Keratinocyte (primary cell): ENCODE results near the gene NCBP2. TPM values are rescaled to one million over a fixed set of nuclear protein-coding genes. Genes with fewer than 3 reads are reported as not detected.

Experiments
- DNase-seq: peaks from one replicate; pipeline ENCODE4 v3.0.0-alpha.2; 2011; ENCODE audit warnings: low read depth, missing footprints, low spot score
- FAIRE-seq: peaks from 2 replicates; lab custom pipeline; 2011; peaks lifted over from hg19 to GRCh38; lab: Jason Lieb, UNC
- H2AFZ ChIP-seq: 2 replicates; pipeline ENCODE4 v1.6.0; 2012; ENCODE audit warnings: low read length, control low read depth, inconsistent platforms; ENCODE audit not compliant: control insufficient read depth
- H3K27ac ChIP-seq: 2 replicates; pipeline ENCODE4 v1.5.1; 2011; ENCODE audit warnings: low read length; ENCODE audit not compliant: control insufficient read depth, insufficient read depth
- H3K27me3 ChIP-seq: 3 replicates; pipeline ENCODE4 v1.6.0; 2011; ENCODE audit warnings: low read length; ENCODE audit not compliant: control insufficient read depth, insufficient read depth; ENCODE audit errors: extremely low read depth
- H3K36me3 ChIP-seq, 2 experiments: 2 replicates in 1 of 2; 3 replicates in 1 of 2; pipeline ENCODE4 v1.5.1; 2011; ENCODE audit warnings: low read length in 2 of 2, mild to moderate bottlenecking in 1 of 2; ENCODE audit not compliant: control insufficient read depth in 2 of 2, insufficient read depth in 2 of 2; ENCODE audit errors: extremely low read depth in 1 of 2
- H3K4me1 ChIP-seq: 3 replicates; pipeline ENCODE4 v1.5.1; 2011; ENCODE audit warnings: low read length; ENCODE audit not compliant: control insufficient read depth, insufficient read depth; ENCODE audit errors: extremely low read depth
- H3K4me2 ChIP-seq: 3 replicates; pipeline ENCODE4 v1.6.0; 2011; ENCODE audit warnings: low read depth, low read length; ENCODE audit not compliant: control insufficient read depth, insufficient read depth; ENCODE audit errors: extremely low read depth
- H3K4me3 ChIP-seq, 3 experiments: fragments of 200-600 bp in 1 of 3; sonication (generic) in 1 of 3; 2 replicates in 2 of 3; 3 replicates in 1 of 3; pipeline ENCODE4 v1.5.1; 2011 to 2016; ENCODE audit warnings: low read length in 3 of 3, mild to moderate bottlenecking in 3 of 3, control low read depth in 2 of 3, inconsistent platforms in 1 of 3, low read depth in 1 of 3, mixed read lengths in 1 of 3, mixed run types in 1 of 3, moderate library complexity in 1 of 3; ENCODE audit not compliant: control insufficient read depth in 2 of 3, insufficient read depth in 2 of 3; ENCODE audit errors: extremely low read depth in 1 of 3
- H3K79me2 ChIP-seq: 2 replicates; pipeline ENCODE4 v1.6.0; 2012; ENCODE audit warnings: low read length; ENCODE audit not compliant: control insufficient read depth, insufficient read depth
- H3K9ac ChIP-seq: 3 replicates; pipeline ENCODE4 v1.6.0; 2011; ENCODE audit warnings: low read length; ENCODE audit not compliant: control insufficient read depth, insufficient read depth; ENCODE audit errors: extremely low read depth
- H3K9me1 ChIP-seq: 3 replicates; pipeline ENCODE4 v1.6.0; 2011; ENCODE audit warnings: low read length; ENCODE audit not compliant: control insufficient read depth, insufficient read depth; ENCODE audit errors: extremely low read depth
- H3K9me3 ChIP-seq: 2 replicates; pipeline ENCODE4 v1.5.1; 2012; ENCODE audit warnings: low read depth, low read length; ENCODE audit not compliant: control insufficient read depth
- H4K20me1 ChIP-seq: 3 replicates; pipeline ENCODE4 v1.6.0; 2011; ENCODE audit warnings: low read length; ENCODE audit not compliant: control insufficient read depth, insufficient read depth; ENCODE audit errors: extremely low read depth
- EZH2 ChIP-seq: IDR thresholded peaks from one replicate; pipeline ENCODE4 v1.6.1; 2012; ENCODE audit warnings: inconsistent platforms, mild to moderate bottlenecking, low read length, moderate library complexity
- dilution Hi-C: fragments of 300-500 bp; cut with MboI; formaldehyde crosslinking; loops from one replicate; pipeline ENCODE4 v1.7.0; 2020; ENCODE audit warnings: low sequenced_read_pairs; ENCODE audit not compliant: extremely low pct_ligation_motif_present
- polyA plus RNA-seq, 5 experiments: library from polyadenylated mRNA; depleted of rRNA in 3 of 5; stranded (reverse) in 3 of 5; stranded (forward) in 1 of 5; unstranded in 1 of 5; fragments of >200 nt; gene quantifications; 1 replicate in 1 of 5; 2 replicates in 3 of 5; 3 replicates in 1 of 5; pipeline versions ENCODE4 v1.2.1 to v1.2.3, GENCODE V29; 2011 to 2012; ENCODE audit warnings: missing spikeins in 2 of 5, low read depth in 1 of 5, low replicate concordance in 1 of 5
- TF ChIP-seq, protein P1 (sequence below), 3 experiments: IDR thresholded peaks in 1 of 3; conservative IDR thresholded peaks in 1 of 3; optimal IDR thresholded peaks in 1 of 3; 2 replicates in 2 of 3; 3 replicates in 1 of 3; pipeline versions ENCODE3 to v1.5.1; 2011; ENCODE audit warnings: low read length in 3 of 3, mild to moderate bottlenecking in 3 of 3, moderate library complexity in 2 of 3, control low read depth in 1 of 3, inconsistent platforms in 1 of 3; ENCODE audit not compliant: insufficient read depth in 2 of 3; ENCODE audit errors: extremely low read depth in 1 of 3

NCBP2 gene
- polyA plus RNA-seq, 1 donor (not counting 4 experiments of a cell fraction or from before 2014, with no cell fraction given), result 71.4 TPM

DNA sequence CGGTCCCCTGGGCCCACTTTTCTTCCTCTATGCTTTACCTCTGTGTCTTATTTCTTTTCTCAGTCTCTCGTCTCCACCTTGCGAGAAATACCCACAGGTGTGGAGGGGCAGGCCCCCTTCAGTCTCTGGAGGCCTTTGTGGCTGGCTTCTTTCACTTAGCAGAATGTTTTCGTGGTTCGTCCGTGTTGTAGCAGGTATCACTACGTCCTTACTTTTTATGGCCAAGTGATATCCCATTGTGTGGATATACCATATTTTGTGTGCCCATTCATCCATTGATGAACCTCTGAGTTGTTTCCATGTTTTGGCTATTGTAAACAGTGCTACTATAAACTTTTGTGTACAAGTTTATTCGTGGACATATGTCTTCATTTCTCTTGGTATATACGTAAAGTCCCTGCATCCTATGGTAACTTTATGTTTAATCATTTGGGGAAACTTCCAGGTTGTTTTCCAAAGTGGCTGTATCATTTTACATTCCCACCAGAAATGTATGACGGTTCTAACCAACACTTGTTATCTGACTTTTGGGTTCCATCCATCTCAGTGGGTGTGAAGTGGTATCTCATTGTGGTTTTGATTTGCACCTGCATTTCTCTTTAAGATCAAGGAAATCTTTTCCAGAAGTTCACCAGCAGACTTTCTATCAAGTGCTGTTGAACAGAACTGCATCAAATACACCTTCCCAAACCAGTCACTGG lies 20.8 kb upstream of the NCBP2 start:
- no peak overlapping the region for H2AFZ ChIP-seq
- H3K4me2 ChIP-seq, result no peak overlapping the region
- no peaks in the 10 kb centered on the region for H3K9me1 ChIP-seq
- H3K79me2 ChIP-seq, result no peaks in the 10 kb centered on the region
- dilution Hi-C loops, result no loop called here
- TF ChIP-seq, protein P1, sequence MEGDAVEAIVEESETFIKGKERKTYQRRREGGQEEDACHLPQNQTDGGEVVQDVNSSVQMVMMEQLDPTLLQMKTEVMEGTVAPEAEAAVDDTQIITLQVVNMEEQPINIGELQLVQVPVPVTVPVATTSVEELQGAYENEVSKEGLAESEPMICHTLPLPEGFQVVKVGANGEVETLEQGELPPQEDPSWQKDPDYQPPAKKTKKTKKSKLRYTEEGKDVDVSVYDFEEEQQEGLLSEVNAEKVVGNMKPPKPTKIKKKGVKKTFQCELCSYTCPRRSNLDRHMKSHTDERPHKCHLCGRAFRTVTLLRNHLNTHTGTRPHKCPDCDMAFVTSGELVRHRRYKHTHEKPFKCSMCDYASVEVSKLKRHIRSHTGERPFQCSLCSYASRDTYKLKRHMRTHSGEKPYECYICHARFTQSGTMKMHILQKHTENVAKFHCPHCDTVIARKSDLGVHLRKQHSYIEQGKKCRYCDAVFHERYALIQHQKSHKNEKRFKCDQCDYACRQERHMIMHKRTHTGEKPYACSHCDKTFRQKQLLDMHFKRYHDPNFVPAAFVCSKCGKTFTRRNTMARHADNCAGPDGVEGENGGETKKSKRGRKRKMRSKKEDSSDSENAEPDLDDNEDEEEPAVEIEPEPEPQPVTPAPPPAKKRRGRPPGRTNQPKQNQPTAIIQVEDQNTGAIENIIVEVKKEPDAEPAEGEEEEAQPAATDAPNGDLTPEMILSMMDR (optimal IDR thresholded peaks at IDR 0.05 in 1 of 3, IDR thresholded peaks at IDR 0.05 in 1 of 3, conservative IDR thresholded peaks at IDR 0.05 in 1 of 3; ENCODE audit: extremely low read depth in 1 of 3, insufficient read depth in 2 of 3, low read length in 3 of 3), result no peak
- no peak overlapping the region for H3K9ac ChIP-seq
- DNase-seq (no peak), FAIRE-seq (no peak)
- no peaks in the 10 kb centered on the region for H3K4me1 ChIP-seq
- H3K27me3 ChIP-seq, result no peaks in the 10 kb centered on the region
- H4K20me1 ChIP-seq, result no peaks in the 10 kb centered on the region
- peaks cover 0 to 1% of the 10 kb centered on the region in 2 experiments for H3K36me3 ChIP-seq
- H3K9me3 ChIP-seq, result no peaks in the 10 kb centered on the region
- H3K27ac ChIP-seq, result no peak overlapping the region
- H3K4me3 ChIP-seq, result no peak overlapping the region

DNA sequence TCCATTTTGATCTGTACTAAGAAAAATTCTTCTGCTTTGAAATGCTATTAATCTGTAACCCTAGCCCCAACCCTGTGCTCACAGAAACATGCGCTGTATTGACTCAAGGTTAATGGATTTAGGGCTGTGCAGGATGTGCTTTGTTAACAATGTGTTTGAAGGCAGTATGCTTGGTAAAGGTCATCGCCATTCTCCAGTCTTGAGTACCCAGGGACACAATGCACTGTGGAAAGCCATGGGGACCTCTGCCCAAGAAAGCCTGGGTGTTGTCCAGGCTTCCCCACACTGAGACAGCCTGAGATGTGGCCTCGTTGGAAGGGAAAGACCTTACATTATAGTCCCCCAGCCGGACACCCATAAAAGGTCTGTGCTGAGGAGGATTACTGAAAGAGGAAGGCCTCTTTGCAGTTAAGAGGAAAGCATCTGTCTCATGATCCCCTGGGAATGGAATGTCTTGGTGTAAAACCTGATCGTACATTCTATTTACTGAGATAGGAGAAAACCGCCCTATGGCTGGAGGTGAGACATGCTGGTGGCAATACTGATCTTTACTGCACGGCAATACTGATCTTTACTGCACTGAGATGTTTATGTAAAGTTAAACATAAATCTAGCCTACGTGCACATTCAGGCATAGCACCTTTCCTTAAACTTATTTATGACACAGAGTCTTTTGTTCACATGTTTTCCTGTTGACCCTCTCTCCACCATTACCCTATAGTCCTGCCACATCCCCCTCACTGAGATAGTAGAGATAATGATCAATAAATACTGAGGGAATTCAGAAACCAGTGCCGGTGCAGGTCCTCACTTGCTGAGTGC lies 20.0 kb upstream of the NCBP2 start:
- FAIRE-seq (no peak), DNase-seq (no peak)
- H3K9me1 ChIP-seq, result no peaks in the 10 kb centered on the region
- TF ChIP-seq EZH2, result no peak
- TF ChIP-seq, protein P1 (optimal IDR thresholded peaks at IDR 0.05 in 1 of 3, IDR thresholded peaks at IDR 0.05 in 1 of 3, conservative IDR thresholded peaks at IDR 0.05 in 1 of 3; ENCODE audit: extremely low read depth in 1 of 3, insufficient read depth in 2 of 3, low read length in 3 of 3), result no peak
- no peaks in the 10 kb centered on the region for H4K20me1 ChIP-seq
- no peak overlapping the region for H3K4me2 ChIP-seq
- H3K79me2 ChIP-seq, result no peaks in the 10 kb centered on the region
- no peak overlapping the region for H3K9ac ChIP-seq
- no peaks in the 10 kb centered on the region for H3K27me3 ChIP-seq
- H3K4me1 ChIP-seq, result no peaks in the 10 kb centered on the region
- no peak overlapping the region for H3K4me3 ChIP-seq
- no peaks in the 10 kb centered on the region for H3K9me3 ChIP-seq
- H3K27ac ChIP-seq, result no peak overlapping the region
- no peak overlapping the region for H2AFZ ChIP-seq
- peaks cover 0 to 1% of the 10 kb centered on the region in 2 experiments for H3K36me3 ChIP-seq
- dilution Hi-C loops, result no loop called here
